ENCODE measurements around the gene TOP3B. TPM values are rescaled to one million over a fixed set of nuclear protein-coding genes. Genes with fewer than 3 reads are reported as not detected.

TOP3B gene
- total RNA-seq, 1 experiment from 2014 or later = 68.6 TPM

GRCh38 chr22:22019659-22020424, 37.3 kb upstream of the TOP3B start (continued):
- TF ChIP-seq ERG (CRISPR knock-in tag; IDR thresholded peaks at IDR 0.05) (no peak), ZNF232 (CRISPR knock-in tag; IDR thresholded peaks at IDR 0.05) (no peak), CTCF (IDR thresholded peaks at IDR 0.05) (no peak), ATF1 (CRISPR knock-in tag; IDR thresholded peaks at IDR 0.05) (no peak), NFATC4 (CRISPR knock-in tag; IDR thresholded peaks at IDR 0.05) (no peak)

GRCh38 chr22:22018825-22019658, 36.5 kb upstream of the TOP3B start:
- no peak for TF ChIP-seq E2F4 (CRISPR knock-in tag; IDR thresholded peaks at IDR 0.05; ENCODE audit: borderline replicate concordance, low read depth)
- TF ChIP-seq GABPB1 (CRISPR knock-in tag; IDR thresholded peaks at IDR 0.05) = no peak
- TF ChIP-seq ZNF512 (CRISPR knock-in tag; IDR thresholded peaks at IDR 0.05; ENCODE audit: borderline replicate concordance) = no peak
- TF ChIP-seq ZMAT4 (CRISPR knock-in tag; IDR thresholded peaks at IDR 0.05) = no peak
- TF ChIP-seq ZNF219 (CRISPR knock-in tag; IDR thresholded peaks at IDR 0.05; ENCODE audit: borderline replicate concordance) = no peak
- TF ChIP-seq TEAD1 (CRISPR knock-in tag; IDR thresholded peaks at IDR 0.05) = no peak
- TF ChIP-seq FOXJ3 (CRISPR knock-in tag; IDR thresholded peaks at IDR 0.05; ENCODE audit: borderline replicate concordance) = no peak
- no peak for TF ChIP-seq PRDM15 (CRISPR knock-in tag; IDR thresholded peaks at IDR 0.05)
- TF ChIP-seq ZBTB21 (CRISPR knock-in tag; IDR thresholded peaks at IDR 0.05; ENCODE audit: borderline replicate concordance) = no peak
- no peak for TF ChIP-seq ZNF232 (CRISPR knock-in tag; IDR thresholded peaks at IDR 0.05)
- no peak for TF ChIP-seq JUN (CRISPR knock-in tag; IDR thresholded peaks at IDR 0.05)
- no peak for TF ChIP-seq ATF2 (CRISPR knock-in tag; IDR thresholded peaks at IDR 0.05; ENCODE audit: borderline replicate concordance, low read depth)
- no peak for TF ChIP-seq ZNF138 (CRISPR knock-in tag; conservative IDR thresholded peaks at IDR 0.05)
- no peak for TF ChIP-seq ZNF671 (CRISPR knock-in tag; IDR thresholded peaks at IDR 0.05)
- no peak for TF ChIP-seq NR1H2 (CRISPR knock-in tag; IDR thresholded peaks at IDR 0.05)
- TF ChIP-seq ZNF121 (CRISPR knock-in tag; IDR thresholded peaks at IDR 0.05) = no peak
- TF ChIP-seq NR2C2 (CRISPR knock-in tag; IDR thresholded peaks at IDR 0.05) = no peak
- no peak for TF ChIP-seq OVOL2 (CRISPR knock-in tag; IDR thresholded peaks at IDR 0.05; ENCODE audit: borderline replicate concordance)
- TF ChIP-seq PRRX2 (CRISPR knock-in tag; IDR thresholded peaks at IDR 0.05) = no peak
- TF ChIP-seq RORB (CRISPR knock-in tag; IDR thresholded peaks at IDR 0.05) = no peak
- Mint-ChIP-seq H3K36me3 (no peaks in the 10 kb centered on the region), H3K4me3 (no peak overlapping the region), H3K9me3 (peaks cover 3% of the 10 kb centered on the region; the same call in 1 of the 2 replicates), H3K27me3 (ENCODE audit: low read depth) (peaks cover 90% of the 10 kb centered on the region), H3K4me1 (peaks cover 42% of the 10 kb centered on the region), H3K27ac (no peak overlapping the region)
- ChIA-PET CTCF (interaction anchor here (0.9 to 1.3 kb wide), 3 partner anchors 12 to 121 kb away, joined by 3 to 7 read pairs (median 4); no protein-coding TSS in a partner anchor), POLR2A (no interaction called here)
- DNase-seq (ENCODE audit: low spot score) (no peak), ATAC-seq (no peak)
